NCI-H128 (cell line): ENCODE results near the gene LRRK2.
"Not testable (repeated sequence)": the region's sequence is repeated elsewhere in the genome, so short reads cannot be mapped to it uniquely, and the experiment has no call there.

Experiments
- DNase-seq: peaks from one replicate; lab custom pipeline; 2025; ENCODE audit not compliant: unreplicated experiment; lab: John Stamatoyannopoulos, UW

LRRK2 gene

DNA sequence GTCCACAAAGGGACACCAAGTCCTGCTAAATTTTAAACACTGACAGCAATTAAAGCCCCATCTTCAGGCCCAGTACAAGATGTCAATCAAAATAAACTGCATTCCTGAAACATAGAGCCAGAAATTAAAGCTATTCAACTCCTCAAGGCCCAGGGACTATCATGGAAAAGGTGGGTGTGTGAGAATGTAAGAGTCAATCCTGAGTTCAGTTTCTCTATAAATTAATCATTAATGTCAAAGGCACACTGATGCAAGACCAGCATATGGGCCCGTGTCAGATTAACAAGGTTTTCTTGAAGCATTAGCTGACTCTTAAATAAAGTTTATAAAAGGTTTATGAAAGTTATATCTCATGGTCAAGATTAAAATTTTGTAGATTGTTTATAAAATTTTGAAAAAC lies 13.6 kb upstream of the LRRK2 start:
- DNase-seq: not testable (repeated sequence)

DNA sequence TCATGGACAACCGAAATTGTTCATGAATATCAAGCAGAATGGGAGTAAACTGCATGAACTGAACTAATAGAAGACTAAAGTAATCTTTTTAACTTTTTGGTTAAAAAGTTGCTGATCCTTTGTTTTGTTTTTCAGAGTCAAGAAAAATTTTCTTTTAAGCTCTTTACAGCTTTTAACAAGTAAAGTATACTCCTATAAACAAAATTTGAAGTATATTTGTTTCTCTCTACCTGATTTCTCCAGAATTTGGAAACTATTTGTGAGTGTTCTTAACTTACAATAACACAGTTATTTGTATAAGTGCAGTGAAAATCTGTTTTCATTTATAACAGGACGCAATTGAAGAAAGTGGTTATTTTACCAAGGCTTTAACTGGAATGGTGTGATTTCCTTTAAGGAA lies 12.2 kb upstream of the LRRK2 start:
- no peak for DNase-seq

- no peak for DNase-seq
Measured at GRCh38 chr12:40215982-40216381, 8.8 kb upstream of the LRRK2 start.

- DNase-seq: no peak
Measured at GRCh38 chr12:40216516-40217288, 8.1 kb upstream of the LRRK2 start.

DNA sequence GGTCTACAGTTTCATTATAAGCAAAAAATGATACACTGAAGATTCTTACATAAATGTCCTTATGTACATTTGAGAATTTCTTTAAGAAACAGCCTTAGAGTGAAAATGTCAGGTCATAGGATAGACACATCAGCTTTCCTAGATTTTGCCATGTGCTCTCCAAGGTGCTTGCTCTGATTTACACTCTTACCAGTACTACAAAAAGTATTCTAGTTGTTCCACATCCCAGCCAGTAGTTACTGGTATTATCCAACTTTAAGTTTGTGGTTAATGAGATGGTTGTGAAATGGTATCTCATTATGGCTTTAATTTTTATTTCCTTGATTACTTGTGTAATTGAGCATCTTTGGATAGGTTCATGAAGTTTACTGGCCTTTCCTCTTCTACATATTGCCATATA lies 5.0 kb upstream of the LRRK2 start:
- no peak for DNase-seq

DNA sequence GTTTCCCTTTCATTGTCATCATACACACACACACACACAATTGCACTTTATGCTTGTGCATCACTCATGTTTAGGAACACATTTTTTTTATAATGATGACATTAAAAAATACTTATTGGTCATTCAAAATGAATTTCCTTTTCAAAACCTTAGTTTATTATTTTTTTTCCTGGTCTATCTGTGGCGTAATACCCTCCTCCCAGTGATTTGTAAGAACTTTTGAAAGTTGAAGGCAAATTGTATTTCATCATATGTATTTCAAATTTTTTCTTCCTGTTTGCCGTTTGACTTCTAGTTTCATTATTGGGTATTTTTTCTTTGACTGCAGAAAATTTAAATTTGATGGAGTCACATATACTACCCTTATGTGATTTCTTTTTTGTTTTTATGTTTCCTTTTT lies 2.5 kb upstream of the LRRK2 start:
- DNase-seq: no peak

DNA sequence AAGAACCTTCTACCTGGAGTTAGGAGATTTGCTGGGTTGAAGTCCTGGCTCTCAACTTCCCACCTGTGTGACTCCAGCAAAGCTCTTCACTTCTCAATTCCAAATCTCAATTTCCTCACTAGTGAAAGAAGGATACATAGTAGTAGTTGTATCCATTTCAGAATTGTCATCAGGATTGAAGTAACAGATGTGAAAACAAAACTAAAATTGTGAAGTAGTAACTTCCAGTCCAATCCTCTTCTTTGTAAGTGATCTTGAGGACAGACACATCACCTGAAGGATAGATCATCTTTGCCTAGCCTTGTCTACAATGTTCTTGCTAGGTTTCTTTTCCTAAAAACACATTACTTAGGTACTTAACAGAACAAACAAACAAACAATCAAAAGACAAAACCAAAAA lies 1.2 kb upstream of the LRRK2 start:
- DNase-seq: no peak

- DNase-seq: no peak
Measured at GRCh38 chr12:40225337-40225983, 663 bp downstream of the LRRK2 start.

GRCh38 chr12:40225984-40226602 lies 1.3 kb downstream of the LRRK2 start:
- no peak for DNase-seq

DNA sequence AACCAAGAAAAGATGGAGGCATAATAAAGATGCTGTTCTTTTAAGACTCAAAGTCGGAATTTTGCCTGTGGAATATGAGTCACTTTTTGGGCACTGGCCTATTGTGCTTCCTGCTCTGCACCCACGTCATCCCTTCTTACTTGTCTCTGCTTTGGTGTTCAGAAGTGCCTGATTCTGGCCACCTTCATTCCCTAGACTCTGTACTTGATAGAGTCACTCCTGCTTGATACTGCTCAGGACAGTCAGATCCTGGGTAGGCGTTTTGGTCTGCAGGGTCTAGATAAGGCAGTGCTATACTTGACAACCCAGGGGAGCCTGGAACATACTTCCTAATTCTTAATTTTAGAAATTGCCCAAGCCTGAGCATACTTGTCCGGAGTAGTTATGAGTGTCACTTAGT lies 1.9 kb downstream of the LRRK2 start:
- no peak for DNase-seq

- no peak for DNase-seq
Measured at GRCh38 chr12:40227447-40227846, 2.6 kb downstream of the LRRK2 start.

DNA sequence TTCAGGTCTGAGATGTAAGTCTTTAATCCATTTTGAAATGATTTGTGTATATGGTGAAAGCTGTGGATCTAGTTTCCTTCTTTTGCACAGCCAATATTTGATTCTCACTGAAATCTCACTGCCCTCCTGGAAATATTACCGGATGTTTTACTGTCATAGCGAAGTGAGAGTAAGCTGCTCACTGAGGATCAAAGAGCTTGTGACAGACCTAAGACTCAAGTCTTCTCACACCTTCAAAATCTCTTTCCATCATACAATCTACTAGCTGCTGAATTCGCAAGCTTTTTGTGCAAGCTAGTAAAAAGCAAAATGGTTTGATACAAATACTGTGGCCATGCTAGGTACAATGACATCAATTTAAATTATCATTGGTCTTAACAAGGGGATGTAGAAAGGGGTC lies 3.9 kb downstream of the LRRK2 start:
- DNase-seq: no peak

- DNase-seq: no peak
Measured at GRCh38 chr12:40229690-40230651, 5.2 kb downstream of the LRRK2 start.

DNA sequence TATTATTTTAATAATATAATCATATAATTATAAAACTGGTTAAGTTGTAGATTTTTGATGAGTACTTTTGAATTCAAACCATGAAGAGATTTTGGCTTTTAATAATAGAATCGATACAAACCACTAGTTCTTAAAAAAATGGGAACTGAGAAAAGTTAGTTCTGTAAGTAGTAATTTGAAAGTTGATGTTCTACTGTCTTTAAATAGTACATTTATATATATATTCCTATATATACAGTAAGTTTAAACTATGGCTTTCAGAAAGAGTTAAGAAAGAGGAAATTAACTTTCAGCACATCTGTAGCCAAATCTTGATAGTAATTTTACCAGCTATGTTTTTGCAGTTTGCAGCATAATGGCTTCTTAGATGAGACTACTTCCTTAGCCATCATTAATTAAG lies 7.8 kb downstream of the LRRK2 start:
- no peak for DNase-seq

- DNase-seq: no peak
Measured at GRCh38 chr12:40233741-40234367, 9.1 kb downstream of the LRRK2 start.

DNA sequence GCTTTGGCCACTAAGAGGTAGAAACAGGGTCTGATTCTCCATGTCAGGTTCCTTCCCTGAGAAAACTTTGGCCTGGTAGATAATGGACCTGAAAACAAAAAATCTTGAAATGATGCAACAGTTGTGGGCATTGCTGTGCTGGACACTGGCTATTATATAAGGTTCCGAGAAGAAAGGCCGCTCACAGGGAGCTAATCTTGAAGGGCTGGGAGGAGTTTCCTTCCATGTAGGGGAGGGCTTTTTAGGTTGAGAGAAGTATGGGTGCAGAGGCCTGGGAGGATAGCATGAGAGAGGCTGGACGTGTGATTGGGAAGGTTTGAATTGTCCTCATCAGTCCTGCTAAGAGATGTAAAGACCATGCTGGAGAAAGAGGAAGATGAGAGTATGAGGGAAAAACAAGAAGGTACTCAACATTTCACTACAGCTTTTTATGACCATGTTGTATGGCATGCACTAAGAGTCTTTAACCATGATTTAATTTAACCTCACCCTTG lies 11.6 kb downstream of the LRRK2 start:
- no peak for DNase-seq

DNA sequence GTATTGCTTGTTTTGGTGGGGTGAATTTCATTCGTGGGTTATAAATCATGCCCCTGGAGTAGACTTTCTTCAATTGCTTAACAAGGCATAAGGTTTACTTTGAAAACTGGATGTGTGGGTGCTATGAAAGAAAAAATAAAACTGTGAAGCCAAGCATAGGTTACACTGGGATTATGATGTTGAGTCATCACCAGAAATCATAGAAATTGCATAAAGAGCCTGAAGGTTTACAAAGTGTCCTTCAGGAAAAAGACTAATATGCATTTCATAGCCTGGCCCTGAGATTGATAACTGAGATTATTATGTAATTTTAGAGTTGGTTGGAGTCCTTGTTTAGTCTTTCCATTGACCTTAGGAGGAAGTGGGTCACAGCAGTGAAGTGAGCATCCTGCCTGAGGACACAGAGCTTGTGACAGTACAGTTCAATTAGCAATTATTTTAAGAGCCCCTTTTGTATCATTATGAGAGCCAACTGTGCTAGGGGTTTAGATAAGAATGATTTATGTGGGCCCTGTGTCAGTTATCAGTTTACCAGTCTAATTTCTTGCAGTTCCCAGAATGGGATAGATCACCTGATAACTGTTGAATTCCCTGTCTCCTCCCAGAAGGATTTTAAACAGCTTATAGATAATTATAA lies 13.6 kb downstream of the LRRK2 start:
- DNase-seq: no peak

- no peak for DNase-seq
Measured at GRCh38 chr12:40238979-40239378, 14.2 kb downstream of the LRRK2 start.

DNA sequence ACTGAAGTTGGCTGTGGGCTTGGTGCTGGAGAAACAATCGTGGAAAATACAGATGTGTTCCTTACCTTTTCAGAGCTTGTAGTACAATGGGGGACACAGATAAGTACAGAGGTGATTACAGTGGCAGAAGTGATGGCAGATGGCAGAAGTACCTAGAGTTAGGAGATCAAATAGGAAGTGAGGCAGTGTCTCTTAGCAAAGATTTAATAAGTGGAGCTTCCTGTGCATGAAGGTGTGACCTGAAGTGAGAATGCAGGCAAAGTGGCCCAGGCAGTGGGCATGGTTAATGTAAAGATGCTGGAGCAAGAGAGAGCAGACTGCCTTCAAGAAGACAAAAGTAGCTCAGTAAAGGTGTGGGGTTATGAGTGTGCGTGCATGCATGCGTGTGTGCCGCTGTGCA lies 16.0 kb downstream of the LRRK2 start:
- DNase-seq: no peak

DNA sequence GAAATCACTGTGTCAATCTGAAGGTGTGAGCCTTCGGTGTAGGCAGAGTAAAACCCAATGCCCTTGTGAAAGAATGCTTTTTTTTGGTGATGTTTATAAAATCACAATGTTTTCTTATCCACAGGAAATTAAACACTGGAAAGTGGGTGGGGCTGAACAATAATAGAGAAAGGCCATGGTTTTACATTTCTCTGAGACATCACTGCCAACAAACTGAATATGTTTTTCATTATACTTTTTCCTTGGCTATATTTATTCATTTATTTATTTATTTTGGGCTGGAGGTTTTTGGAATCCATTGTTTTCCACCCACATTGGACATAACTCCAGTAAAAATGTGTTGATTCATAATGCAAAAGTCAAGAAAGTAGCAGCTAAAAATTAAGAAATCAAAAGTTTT lies 16.9 kb downstream of the LRRK2 start:
- no peak for DNase-seq
